Liver (tissue), 9 donors: ENCODE measurements around the gene C3orf52. TPM values are rescaled to one million over a fixed set of nuclear protein-coding genes. Genes with fewer than 3 reads are reported as not detected.

Source experiments
- DNase-seq: peaks from one replicate; pipeline ENCODE4 v3.0.0-alpha.2; 2017; ENCODE audit warnings: low spot score
- H3K27ac ChIP-seq, 2 donors: one replicate each; pipeline ENCODE4 v1.7.0; 2013; ENCODE audit warnings: inconsistent platforms in 2 of 2, low read length in 2 of 2, control low read depth in 1 of 2, low read depth in 1 of 2, mild to moderate bottlenecking in 1 of 2
- H3K27me3 ChIP-seq, 4 donors: one replicate each; pipeline versions ENCODE4 v1.6.1 to v1.7.0; 2013; ENCODE audit warnings: low read length in 3 of 4, inconsistent platforms in 1 of 4, mild to moderate bottlenecking in 1 of 4, moderate library complexity in 1 of 4; ENCODE audit not compliant: control insufficient read depth in 4 of 4, insufficient read depth in 4 of 4
- H3K36me3 ChIP-seq, 4 donors: one replicate each; pipeline versions ENCODE4 v1.6.1 to v1.7.0; 2013; ENCODE audit warnings: low read length in 3 of 4, mild to moderate bottlenecking in 3 of 4, low read depth in 1 of 4, moderate library complexity in 1 of 4; ENCODE audit not compliant: control insufficient read depth in 4 of 4, insufficient read depth in 3 of 4
- H3K4me1 ChIP-seq, 4 donors: one replicate each; pipeline versions ENCODE4 v1.6.1 to v1.7.0; 2013; ENCODE audit warnings: low read length in 3 of 4, mild to moderate bottlenecking in 3 of 4, moderate library complexity in 1 of 4; ENCODE audit not compliant: control insufficient read depth in 4 of 4, insufficient read depth in 4 of 4
- H3K4me3 ChIP-seq, 3 donors: one replicate each; pipeline versions ENCODE4 v1.6.1 to v1.7.0; 2013; ENCODE audit warnings: low read length in 3 of 3, control low read depth in 1 of 3, low read depth in 1 of 3, mild to moderate bottlenecking in 1 of 3
- H3K9ac ChIP-seq, 2 donors: one replicate each; pipeline ENCODE4 v1.7.0; 2013; ENCODE audit warnings: low read length in 2 of 2, mild to moderate bottlenecking in 2 of 2, moderate library complexity in 2 of 2, control low read depth in 1 of 2, low read depth in 1 of 2
- H3K9me3 ChIP-seq, 4 donors: one replicate each; pipeline versions ENCODE4 v1.6.1 to v1.7.0; 2013; ENCODE audit warnings: low read length in 3 of 4; ENCODE audit not compliant: control insufficient read depth in 4 of 4
- EGR1 ChIP-seq, 2 donors: IDR thresholded peaks; 2 replicates each; pipeline ENCODE4 v1.6.1; 2016 to 2018; ENCODE audit warnings: antibody characterized with exemption in 2 of 2, low read depth in 2 of 2
- FOXA1 ChIP-seq: IDR thresholded peaks from 2 replicates; pipeline ENCODE4 v1.6.1; 2016; ENCODE audit warnings: antibody characterized with exemption
- FOXA2 ChIP-seq: IDR thresholded peaks from 2 replicates; pipeline ENCODE4 v1.6.1; 2016; ENCODE audit warnings: antibody characterized with exemption
- GABPA ChIP-seq, 2 donors: IDR thresholded peaks in 1 of 2; conservative IDR thresholded peaks in 1 of 2; 2 replicates each; pipeline ENCODE4 v1.6.1; 2016; ENCODE audit warnings: antibody characterized with exemption in 2 of 2, mild to moderate bottlenecking in 1 of 2, moderate library complexity in 1 of 2
- HNF4A ChIP-seq, 2 donors: conservative IDR thresholded peaks; 2 replicates each; pipeline ENCODE4 v1.6.1; 2016; ENCODE audit warnings: antibody characterized with exemption in 2 of 2, mild to moderate bottlenecking in 2 of 2
- HNF4G ChIP-seq: IDR thresholded peaks from 2 replicates; pipeline ENCODE4 v1.6.1; 2016; ENCODE audit warnings: antibody characterized with exemption
- JUND ChIP-seq, 2 donors: IDR thresholded peaks; 2 replicates each; pipeline ENCODE4 v1.6.1; 2016; ENCODE audit warnings: antibody characterized with exemption in 2 of 2
- NR2F2 ChIP-seq: IDR thresholded peaks from 2 replicates; pipeline ENCODE4 v1.6.1; 2016; ENCODE audit warnings: antibody characterized with exemption
- RAD21 ChIP-seq, 2 donors: IDR thresholded peaks; 2 replicates each; pipeline ENCODE4 v1.6.1; 2016; ENCODE audit warnings: antibody characterized with exemption in 2 of 2, mild to moderate bottlenecking in 2 of 2
- RXRA ChIP-seq, 2 donors: IDR thresholded peaks; 2 replicates each; pipeline ENCODE4 v1.6.1; 2017 to 2018; ENCODE audit warnings: antibody characterized with exemption in 2 of 2, mild to moderate bottlenecking in 1 of 2
- SP1 ChIP-seq: IDR thresholded peaks from 2 replicates; pipeline ENCODE4 v1.6.1; 2018; ENCODE audit warnings: antibody characterized with exemption, mild to moderate bottlenecking
- TAF1 ChIP-seq: conservative IDR thresholded peaks from 2 replicates; pipeline ENCODE4 v1.6.1; 2016; ENCODE audit warnings: antibody characterized with exemption, mild to moderate bottlenecking
- YY1 ChIP-seq: IDR thresholded peaks from 2 replicates; pipeline ENCODE4 v1.6.1; 2016; ENCODE audit warnings: antibody characterized with exemption, mild to moderate bottlenecking
- WGBS: extraction: QIAGEN DNeasy Blood & Tissue Kit; methylation state at CpG from one replicate; pipeline ENCODE4 v1.1.7; 2013; 5-methylcytosine and 5-hydroxymethylcytosine counted together
- polyA plus RNA-seq, 2 donors: library from polyadenylated mRNA; stranded (reverse) in 1 of 2; unstranded in 1 of 2; fragments of 200-250 nt in 1 of 2; fragments of >200 nt in 1 of 2; fragmentation: Nextera tagmentation in 1 of 2; extraction: Ambion mirVana in 1 of 2; gene quantifications; one replicate each; pipeline versions ENCODE4 v1.2.1 to v1.2.3, GENCODE V29; 2013 to 2015
- total RNA-seq, 2 donors: library from RNA; depleted of rRNA; stranded (reverse); fragments of >200 nt; gene quantifications; one replicate each; pipeline ENCODE4 v1.2.3, GENCODE V29; 2014
- TF ChIP-seq, protein P1 (sequence below): IDR thresholded peaks from 2 replicates; pipeline ENCODE4 v1.6.1; 2016; ENCODE audit warnings: antibody characterized with exemption
- TF ChIP-seq, protein P2 (sequence below): IDR thresholded peaks from 2 replicates; pipeline ENCODE4 v1.6.1; 2016; ENCODE audit warnings: antibody characterized with exemption
- TF ChIP-seq, protein P3 (sequence below): fragments of 150-350 bp; IDR thresholded peaks from 2 replicates; pipeline ENCODE4 v1.5.1; 2017; ENCODE audit warnings: improper control_type of control experiment, low read depth, low read length; ENCODE audit not compliant: missing input control
- TF ChIP-seq, protein P4 (sequence below): IDR thresholded peaks from 2 replicates; pipeline ENCODE4 v1.6.1; 2016; ENCODE audit warnings: antibody characterized with exemption
- TF ChIP-seq, protein P5 (sequence below): IDR thresholded peaks from 2 replicates; pipeline ENCODE4 v1.6.1; 2016; ENCODE audit warnings: antibody characterized with exemption, mild to moderate bottlenecking
- donor health status: healthy.
- donor health status: healthy.
- donor health status: healthy.
- donor health status: healthy.
- donor health status: healthy.

The C3orf52 gene
- total and polyA plus RNA-seq, 4 donors, result 0.10 to 1.8 (median 0.47) TPM; not detected in 1

DNA sequence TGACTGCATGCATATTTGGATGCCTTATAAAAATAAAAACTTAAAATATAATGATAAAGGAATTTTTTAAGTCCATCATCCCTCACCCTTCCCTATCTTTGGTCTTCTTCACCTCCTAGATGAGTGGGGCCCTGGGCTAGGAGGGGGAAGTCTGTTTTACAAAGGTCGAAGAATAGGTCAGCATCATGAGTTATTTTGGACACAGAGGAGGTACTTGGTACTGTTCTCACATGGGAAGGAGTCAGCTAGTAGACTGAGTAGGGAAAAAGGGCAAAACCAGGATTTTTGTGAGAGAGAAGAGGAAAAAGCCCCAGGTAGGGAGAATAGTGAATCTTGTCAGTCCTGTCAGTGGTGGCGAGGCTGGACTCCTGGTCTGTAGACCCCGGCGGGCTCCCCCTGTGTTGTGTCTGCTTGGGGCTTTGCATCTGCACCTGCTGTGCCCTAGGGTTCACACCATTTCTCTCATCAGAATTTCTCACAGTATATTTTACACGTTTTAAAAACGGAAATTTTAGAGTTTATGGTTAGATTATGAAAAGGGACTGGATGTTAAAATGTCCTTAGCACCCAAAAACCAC lies 29.7 kb downstream of the C3orf52 start:
- WGBS, result 78% methylated on average over 6 of the region's 6 CpGs
- no peaks in the 10 kb centered on the region for H3K9me3 ChIP-seq
- TF ChIP-seq TAF1 (no peak), RAD21 (IDR thresholded peaks at IDR 0.05) (no peak), HNF4G (no peak), FOXA1 (no peak), NR2F2 (no peak), GABPA (IDR thresholded peaks at IDR 0.05 in 1 of 2, conservative IDR thresholded peaks at IDR 0.05 in 1 of 2) (no peak), FOXA2 (no peak), RXRA (IDR thresholded peaks at IDR 0.05) (no peak), HNF4A (conservative IDR thresholded peaks at IDR 0.05) (no peak), JUND (IDR thresholded peaks at IDR 0.05) (no peak), YY1 (no peak), SP1 (no peak), EGR1 (IDR thresholded peaks at IDR 0.05; ENCODE audit: low read depth in 2 of 2) (no peak)
- TF ChIP-seq, protein P1, sequence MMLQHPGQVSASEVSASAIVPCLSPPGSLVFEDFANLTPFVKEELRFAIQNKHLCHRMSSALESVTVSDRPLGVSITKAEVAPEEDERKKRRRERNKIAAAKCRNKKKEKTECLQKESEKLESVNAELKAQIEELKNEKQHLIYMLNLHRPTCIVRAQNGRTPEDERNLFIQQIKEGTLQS, result no peak
- TF ChIP-seq, protein P2, sequence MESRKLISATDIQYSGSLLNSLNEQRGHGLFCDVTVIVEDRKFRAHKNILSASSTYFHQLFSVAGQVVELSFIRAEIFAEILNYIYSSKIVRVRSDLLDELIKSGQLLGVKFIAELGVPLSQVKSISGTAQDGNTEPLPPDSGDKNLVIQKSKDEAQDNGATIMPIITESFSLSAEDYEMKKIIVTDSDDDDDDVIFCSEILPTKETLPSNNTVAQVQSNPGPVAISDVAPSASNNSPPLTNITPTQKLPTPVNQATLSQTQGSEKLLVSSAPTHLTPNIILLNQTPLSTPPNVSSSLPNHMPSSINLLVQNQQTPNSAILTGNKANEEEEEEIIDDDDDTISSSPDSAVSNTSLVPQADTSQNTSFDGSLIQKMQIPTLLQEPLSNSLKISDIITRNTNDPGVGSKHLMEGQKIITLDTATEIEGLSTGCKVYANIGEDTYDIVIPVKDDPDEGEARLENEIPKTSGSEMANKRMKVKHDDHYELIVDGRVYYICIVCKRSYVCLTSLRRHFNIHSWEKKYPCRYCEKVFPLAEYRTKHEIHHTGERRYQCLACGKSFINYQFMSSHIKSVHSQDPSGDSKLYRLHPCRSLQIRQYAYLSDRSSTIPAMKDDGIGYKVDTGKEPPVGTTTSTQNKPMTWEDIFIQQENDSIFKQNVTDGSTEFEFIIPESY, result no peak
- TF ChIP-seq, protein P3, sequence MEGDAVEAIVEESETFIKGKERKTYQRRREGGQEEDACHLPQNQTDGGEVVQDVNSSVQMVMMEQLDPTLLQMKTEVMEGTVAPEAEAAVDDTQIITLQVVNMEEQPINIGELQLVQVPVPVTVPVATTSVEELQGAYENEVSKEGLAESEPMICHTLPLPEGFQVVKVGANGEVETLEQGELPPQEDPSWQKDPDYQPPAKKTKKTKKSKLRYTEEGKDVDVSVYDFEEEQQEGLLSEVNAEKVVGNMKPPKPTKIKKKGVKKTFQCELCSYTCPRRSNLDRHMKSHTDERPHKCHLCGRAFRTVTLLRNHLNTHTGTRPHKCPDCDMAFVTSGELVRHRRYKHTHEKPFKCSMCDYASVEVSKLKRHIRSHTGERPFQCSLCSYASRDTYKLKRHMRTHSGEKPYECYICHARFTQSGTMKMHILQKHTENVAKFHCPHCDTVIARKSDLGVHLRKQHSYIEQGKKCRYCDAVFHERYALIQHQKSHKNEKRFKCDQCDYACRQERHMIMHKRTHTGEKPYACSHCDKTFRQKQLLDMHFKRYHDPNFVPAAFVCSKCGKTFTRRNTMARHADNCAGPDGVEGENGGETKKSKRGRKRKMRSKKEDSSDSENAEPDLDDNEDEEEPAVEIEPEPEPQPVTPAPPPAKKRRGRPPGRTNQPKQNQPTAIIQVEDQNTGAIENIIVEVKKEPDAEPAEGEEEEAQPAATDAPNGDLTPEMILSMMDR, result no peak
- TF ChIP-seq, protein P4, sequence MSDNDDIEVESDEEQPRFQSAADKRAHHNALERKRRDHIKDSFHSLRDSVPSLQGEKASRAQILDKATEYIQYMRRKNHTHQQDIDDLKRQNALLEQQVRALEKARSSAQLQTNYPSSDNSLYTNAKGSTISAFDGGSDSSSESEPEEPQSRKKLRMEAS, result no peak
- TF ChIP-seq, protein P5, sequence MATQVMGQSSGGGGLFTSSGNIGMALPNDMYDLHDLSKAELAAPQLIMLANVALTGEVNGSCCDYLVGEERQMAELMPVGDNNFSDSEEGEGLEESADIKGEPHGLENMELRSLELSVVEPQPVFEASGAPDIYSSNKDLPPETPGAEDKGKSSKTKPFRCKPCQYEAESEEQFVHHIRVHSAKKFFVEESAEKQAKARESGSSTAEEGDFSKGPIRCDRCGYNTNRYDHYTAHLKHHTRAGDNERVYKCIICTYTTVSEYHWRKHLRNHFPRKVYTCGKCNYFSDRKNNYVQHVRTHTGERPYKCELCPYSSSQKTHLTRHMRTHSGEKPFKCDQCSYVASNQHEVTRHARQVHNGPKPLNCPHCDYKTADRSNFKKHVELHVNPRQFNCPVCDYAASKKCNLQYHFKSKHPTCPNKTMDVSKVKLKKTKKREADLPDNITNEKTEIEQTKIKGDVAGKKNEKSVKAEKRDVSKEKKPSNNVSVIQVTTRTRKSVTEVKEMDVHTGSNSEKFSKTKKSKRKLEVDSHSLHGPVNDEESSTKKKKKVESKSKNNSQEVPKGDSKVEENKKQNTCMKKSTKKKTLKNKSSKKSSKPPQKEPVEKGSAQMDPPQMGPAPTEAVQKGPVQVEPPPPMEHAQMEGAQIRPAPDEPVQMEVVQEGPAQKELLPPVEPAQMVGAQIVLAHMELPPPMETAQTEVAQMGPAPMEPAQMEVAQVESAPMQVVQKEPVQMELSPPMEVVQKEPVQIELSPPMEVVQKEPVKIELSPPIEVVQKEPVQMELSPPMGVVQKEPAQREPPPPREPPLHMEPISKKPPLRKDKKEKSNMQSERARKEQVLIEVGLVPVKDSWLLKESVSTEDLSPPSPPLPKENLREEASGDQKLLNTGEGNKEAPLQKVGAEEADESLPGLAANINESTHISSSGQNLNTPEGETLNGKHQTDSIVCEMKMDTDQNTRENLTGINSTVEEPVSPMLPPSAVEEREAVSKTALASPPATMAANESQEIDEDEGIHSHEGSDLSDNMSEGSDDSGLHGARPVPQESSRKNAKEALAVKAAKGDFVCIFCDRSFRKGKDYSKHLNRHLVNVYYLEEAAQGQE, result no peak
- no peak overlapping the region for H3K4me3 ChIP-seq
- no peaks in the 10 kb centered on the region for H3K36me3 ChIP-seq
- DNase-seq, result no peak
- H3K27ac ChIP-seq, result no peak overlapping the region
- peaks cover 0 to 5% (median 2%) of the 10 kb centered on the region in 4 donors for H3K27me3 ChIP-seq
- H3K9ac ChIP-seq, result no peak overlapping the region
- H3K4me1 ChIP-seq, result peaks cover 0 to 3% (median 0%) of the 10 kb centered on the region in 4 donors
